Nephron progenitor cell (in vitro differentiated cells): ENCODE results near the gene USP2.

ENCODE experiments used
- DNase-seq: peaks from one replicate; pipeline ENCODE4 v3.0.0; 2021
- H3K27ac Mint-ChIP-seq: 2 replicates; pipeline ENCODE4 v1.8.0; 2021; ENCODE audit warnings: mild to moderate bottlenecking, moderate library complexity, mixed read lengths
- H3K27me3 Mint-ChIP-seq: 2 replicates; pipeline ENCODE4 v1.8.0; 2021; ENCODE audit warnings: mild to moderate bottlenecking, low read depth, mixed read lengths; ENCODE audit not compliant: poor library complexity
- H3K36me3 Mint-ChIP-seq: 2 replicates; pipeline ENCODE4 v1.8.0; 2021; ENCODE audit warnings: low read depth, mixed read lengths
- H3K4me1 Mint-ChIP-seq: 2 replicates; pipeline ENCODE4 v1.8.0; 2021; ENCODE audit warnings: mixed read lengths
- H3K4me3 Mint-ChIP-seq: 2 replicates; pipeline ENCODE4 v1.8.0; 2021; ENCODE audit warnings: mild to moderate bottlenecking, moderate library complexity, mixed read lengths
- H3K9me3 Mint-ChIP-seq: 2 replicates; pipeline ENCODE4 v1.8.0; 2021; ENCODE audit warnings: mild to moderate bottlenecking, moderate library complexity, mixed read lengths
- TF ChIP-seq, protein P1 (sequence below): fragments of 200-600 bp; sonication (generic); IDR thresholded peaks from 2 replicates; pipeline ENCODE4 v1.5.0; 2021; ENCODE audit warnings: antibody characterized with exemption

Gene USP2

DNA sequence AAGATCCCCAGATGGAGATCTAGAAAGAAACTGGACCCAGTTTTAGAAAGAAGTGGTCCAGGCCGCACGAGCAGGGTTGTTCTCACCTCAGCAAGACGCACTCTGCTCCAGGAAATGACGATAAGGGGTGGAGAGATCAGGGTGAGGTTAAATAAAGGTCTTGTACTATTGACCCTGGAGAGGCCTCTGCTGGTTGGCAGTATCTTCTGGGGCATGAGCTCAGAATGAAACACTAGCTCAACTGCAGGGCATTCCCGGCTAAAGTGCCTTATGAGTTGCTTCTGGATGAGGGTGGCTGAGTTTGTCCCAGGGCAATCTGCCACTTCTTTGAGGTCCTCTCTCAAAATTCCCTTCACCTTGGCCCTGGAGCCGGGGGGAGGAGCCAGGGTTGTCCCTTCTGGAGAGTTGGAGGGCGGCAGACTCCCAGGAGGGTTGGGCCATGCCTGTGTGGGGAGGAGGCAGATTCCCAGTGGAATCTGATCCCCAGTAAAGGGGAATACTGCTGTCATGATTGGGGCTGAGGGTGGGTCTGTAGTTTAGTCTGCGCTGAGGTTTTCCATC is 10.9 kb downstream of the USP2 start:
- TF ChIP-seq, protein P1, sequence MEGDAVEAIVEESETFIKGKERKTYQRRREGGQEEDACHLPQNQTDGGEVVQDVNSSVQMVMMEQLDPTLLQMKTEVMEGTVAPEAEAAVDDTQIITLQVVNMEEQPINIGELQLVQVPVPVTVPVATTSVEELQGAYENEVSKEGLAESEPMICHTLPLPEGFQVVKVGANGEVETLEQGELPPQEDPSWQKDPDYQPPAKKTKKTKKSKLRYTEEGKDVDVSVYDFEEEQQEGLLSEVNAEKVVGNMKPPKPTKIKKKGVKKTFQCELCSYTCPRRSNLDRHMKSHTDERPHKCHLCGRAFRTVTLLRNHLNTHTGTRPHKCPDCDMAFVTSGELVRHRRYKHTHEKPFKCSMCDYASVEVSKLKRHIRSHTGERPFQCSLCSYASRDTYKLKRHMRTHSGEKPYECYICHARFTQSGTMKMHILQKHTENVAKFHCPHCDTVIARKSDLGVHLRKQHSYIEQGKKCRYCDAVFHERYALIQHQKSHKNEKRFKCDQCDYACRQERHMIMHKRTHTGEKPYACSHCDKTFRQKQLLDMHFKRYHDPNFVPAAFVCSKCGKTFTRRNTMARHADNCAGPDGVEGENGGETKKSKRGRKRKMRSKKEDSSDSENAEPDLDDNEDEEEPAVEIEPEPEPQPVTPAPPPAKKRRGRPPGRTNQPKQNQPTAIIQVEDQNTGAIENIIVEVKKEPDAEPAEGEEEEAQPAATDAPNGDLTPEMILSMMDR, result no peak
- H3K4me1 Mint-ChIP-seq, result peaks cover 87% of the 10 kb centered on the region
- H3K4me3 Mint-ChIP-seq, result peak overlapping the region; percentile 38
- peaks cover 25% of the 10 kb centered on the region for H3K27me3 Mint-ChIP-seq
- peak; percentile 41 for DNase-seq
- H3K27ac Mint-ChIP-seq, result no peak overlapping the region
- no peaks in the 10 kb centered on the region for H3K9me3 Mint-ChIP-seq
- no peaks in the 10 kb centered on the region for H3K36me3 Mint-ChIP-seq

DNA sequence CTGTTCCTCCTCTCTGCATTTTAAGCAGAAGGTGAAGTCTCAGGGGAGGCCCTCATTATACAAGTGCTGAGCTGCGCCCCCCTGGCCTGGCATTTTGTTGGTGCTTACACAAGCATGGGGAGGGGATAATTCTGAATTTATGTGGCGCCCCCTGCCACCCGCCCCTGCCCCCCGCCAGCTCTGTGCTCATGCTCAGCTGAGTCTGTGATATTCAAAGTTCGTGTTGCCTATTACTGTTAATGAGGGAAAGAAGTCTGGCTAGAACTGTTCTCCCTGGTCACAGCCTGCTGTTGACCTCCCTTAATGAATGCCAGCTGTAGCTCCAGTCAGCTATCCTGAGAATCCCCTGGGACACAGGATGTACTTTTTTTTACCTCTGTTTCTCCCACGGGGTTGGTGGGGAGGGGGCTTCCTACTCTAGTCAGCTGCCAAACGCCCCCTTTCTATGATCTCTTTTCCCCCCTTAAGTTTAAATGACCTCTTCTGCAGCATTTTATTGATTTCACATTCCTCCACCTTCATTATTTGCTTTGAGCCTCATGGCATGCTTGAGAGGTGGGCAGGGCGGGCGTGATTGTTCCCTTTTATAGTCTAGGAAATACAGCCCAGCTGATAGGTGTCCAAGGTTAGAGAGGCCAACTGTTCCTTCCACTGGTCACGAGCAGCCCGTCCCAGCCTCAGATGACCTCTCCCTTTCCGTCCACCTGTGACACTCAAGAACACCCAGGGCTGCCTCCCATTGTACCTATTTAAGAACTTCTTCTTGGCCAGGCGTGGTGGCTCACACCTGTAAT is 12.2 kb downstream of the USP2 start:
- peaks cover 86% of the 10 kb centered on the region for H3K4me1 Mint-ChIP-seq

DNA sequence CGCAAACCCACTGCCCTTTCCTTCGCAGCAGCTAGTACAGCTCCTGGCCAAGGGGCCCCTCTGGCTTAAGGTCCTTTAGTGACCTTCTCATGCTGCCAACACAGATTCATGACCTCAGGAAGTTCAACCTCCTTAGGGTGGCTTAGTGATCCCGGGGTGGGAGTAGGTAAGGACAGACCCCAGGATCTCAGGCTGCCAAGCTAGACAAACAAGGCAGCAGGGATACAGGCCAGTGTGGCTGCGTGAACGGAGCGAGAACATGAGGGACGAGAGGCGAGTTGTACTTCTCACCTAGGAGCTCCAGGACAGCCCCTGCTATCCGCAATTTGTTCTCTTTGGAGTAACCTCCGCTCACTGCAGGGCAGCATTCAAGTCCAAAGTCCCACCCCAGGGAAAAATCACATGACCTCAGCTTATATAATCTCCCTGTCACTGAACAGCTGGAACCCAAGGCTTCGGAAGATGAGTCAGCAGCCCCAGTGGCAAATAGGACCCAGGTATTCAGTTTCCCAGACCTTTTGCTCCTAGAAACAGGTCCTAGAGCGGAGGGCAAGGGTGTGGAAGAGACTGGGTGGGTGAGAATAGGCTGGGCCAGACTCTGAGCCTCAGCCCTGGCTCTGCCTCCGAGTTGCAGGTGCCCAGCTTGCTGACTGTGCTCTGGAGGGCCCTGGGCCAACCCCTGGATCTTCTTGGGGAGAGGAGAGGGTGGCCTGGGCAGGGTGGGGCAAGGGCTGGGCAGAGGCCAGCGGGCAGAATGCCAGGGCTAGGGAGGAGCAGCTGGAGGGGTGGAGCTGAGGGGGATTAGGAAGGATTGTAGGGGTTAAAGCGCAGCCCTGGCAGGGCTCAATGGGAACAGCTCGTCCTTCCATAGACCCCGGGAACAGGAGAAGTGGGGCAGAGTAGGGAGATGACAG is 13.1 kb downstream of the USP2 start:
- Mint-ChIP-seq H3K27me3 (peaks cover 30% of the 10 kb centered on the region), H3K9me3 (peaks cover 3% of the 10 kb centered on the region), H3K4me3 (no peak overlapping the region), H3K36me3 (no peaks in the 10 kb centered on the region), H3K27ac (no peak overlapping the region), H3K4me1 (peaks cover 79% of the 10 kb centered on the region)
- DNase-seq, result no peak
- TF ChIP-seq, protein P1, result no peak

More for the DNA sequence above, 12.2 kb downstream of the USP2 start:
- no peak overlapping the region for H3K4me3 Mint-ChIP-seq
- DNase-seq, result no peak
- TF ChIP-seq, protein P1, result no peak
- H3K36me3 Mint-ChIP-seq, result no peaks in the 10 kb centered on the region
- H3K9me3 Mint-ChIP-seq, result peaks cover 3% of the 10 kb centered on the region
- peaks cover 36% of the 10 kb centered on the region for H3K27me3 Mint-ChIP-seq
- H3K27ac Mint-ChIP-seq, result no peak overlapping the region

DNA sequence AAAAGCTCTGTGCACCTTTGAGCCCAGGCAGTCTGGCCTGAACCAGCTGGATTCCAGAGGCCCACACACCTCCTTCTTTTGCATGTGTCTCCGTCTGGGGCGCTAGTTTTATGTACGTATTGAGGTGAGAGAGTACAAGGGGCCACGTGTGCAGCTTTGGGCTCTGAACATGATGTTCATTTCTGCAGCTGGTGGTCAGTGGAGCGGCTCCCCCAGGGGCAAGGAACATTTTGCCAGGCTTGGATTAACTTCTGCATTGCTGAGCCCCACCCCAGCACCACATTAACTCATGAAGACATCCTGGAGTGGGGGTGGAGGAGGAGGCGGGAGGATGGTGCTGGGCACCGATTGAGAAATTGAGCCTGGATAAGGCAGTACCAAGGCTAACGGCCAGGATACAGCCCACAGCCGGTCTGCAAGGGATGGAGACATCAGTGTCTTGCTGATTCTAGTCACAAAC is 13.8 kb downstream of the USP2 start:
- Mint-ChIP-seq H3K27ac (no peak overlapping the region), H3K36me3 (no peaks in the 10 kb centered on the region)
- DNase-seq, result no peak

More for the DNA sequence above, 13.8 kb downstream of the USP2 start:
- peaks cover 3% of the 10 kb centered on the region for H3K9me3 Mint-ChIP-seq
- H3K27me3 Mint-ChIP-seq, result peaks cover 37% of the 10 kb centered on the region
- H3K4me3 Mint-ChIP-seq, result no peak overlapping the region
- peaks cover 82% of the 10 kb centered on the region for H3K4me1 Mint-ChIP-seq
- TF ChIP-seq, protein P1, result no peak
